Stomach smooth muscle (tissue), 2 donors: Measurements from ENCODE around the gene TDRD15.

Experiments
- H3K27ac ChIP-seq: one replicate; pipeline ENCODE4 v1.7.0; 2013; ENCODE audit warnings: mild to moderate bottlenecking, low read length, inconsistent platforms
- H3K27me3 ChIP-seq, 2 donors: one replicate each; pipeline ENCODE4 v1.7.0; 2013; ENCODE audit warnings: low read length in 2 of 2; ENCODE audit not compliant: insufficient read depth in 2 of 2, control insufficient read depth in 1 of 2
- H3K36me3 ChIP-seq, 2 donors: one replicate each; pipeline ENCODE4 v1.7.0; 2013; ENCODE audit warnings: low read length in 2 of 2; ENCODE audit not compliant: control insufficient read depth in 2 of 2, insufficient read depth in 2 of 2
- H3K4me1 ChIP-seq: one replicate; pipeline ENCODE4 v1.7.0; 2013; ENCODE audit warnings: low read length; ENCODE audit not compliant: control insufficient read depth, insufficient read depth
- H3K4me3 ChIP-seq, 2 donors: one replicate each; pipeline ENCODE4 v1.7.0; 2013; ENCODE audit warnings: low read length in 2 of 2
- H3K9ac ChIP-seq, 2 donors: one replicate each; pipeline ENCODE4 v1.7.0; 2013; ENCODE audit warnings: low read length in 2 of 2, mild to moderate bottlenecking in 1 of 2
- H3K9me3 ChIP-seq, 2 donors: one replicate each; pipeline ENCODE4 v1.7.0; 2013; ENCODE audit warnings: low read length in 2 of 2; ENCODE audit not compliant: control insufficient read depth in 2 of 2
- donor health status: healthy.
- donor health status: Pancreatic carcinoma.

The TDRD15 gene

GRCh38 chr2:21181957-21182356 lies 58.2 kb downstream of the TDRD15 start:
- Histone ChIP-seq H3K27me3 (no peaks in the 10 kb centered on the region), H3K27ac (no peak overlapping the region), H3K9ac (no peak overlapping the region), H3K4me1 (no peaks in the 10 kb centered on the region), H3K36me3 (no peaks in the 10 kb centered on the region), H3K4me3 (no peak overlapping the region), H3K9me3 (no peaks in the 10 kb centered on the region)

DNA sequence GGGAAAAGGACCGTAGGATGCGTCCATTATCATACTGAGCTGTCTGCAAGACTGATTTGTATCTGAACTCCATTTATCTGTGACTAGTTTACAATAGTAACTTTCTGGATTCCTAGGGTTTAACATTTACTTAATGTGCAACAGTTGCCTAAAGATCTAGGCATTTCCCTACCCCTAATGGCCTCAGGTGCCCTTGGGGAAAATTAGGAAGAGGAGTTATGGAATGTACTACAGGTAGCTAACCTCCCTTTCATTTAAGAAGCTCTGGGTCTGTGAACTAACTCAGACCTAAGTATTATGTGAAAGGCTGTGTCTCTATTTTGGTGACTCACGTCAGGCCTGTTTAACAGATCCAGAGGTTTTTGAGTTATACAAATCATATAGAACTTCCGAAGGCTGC lies 59.5 kb downstream of the TDRD15 start:
- no peaks in the 10 kb centered on the region for H3K9me3 ChIP-seq
- H3K4me1 ChIP-seq = no peaks in the 10 kb centered on the region
- H3K27me3 ChIP-seq = no peaks in the 10 kb centered on the region
- no peak overlapping the region for H3K4me3 ChIP-seq
- H3K36me3 ChIP-seq = no peaks in the 10 kb centered on the region
- no peak overlapping the region for H3K9ac ChIP-seq
- H3K27ac ChIP-seq = no peak overlapping the region

GRCh38 chr2:21183726-21184125 lies 60.0 kb downstream of the TDRD15 start:
- no peaks in the 10 kb centered on the region for H3K4me1 ChIP-seq
- no peaks in the 10 kb centered on the region for H3K27me3 ChIP-seq
- H3K27ac ChIP-seq = no peak overlapping the region

DNA sequence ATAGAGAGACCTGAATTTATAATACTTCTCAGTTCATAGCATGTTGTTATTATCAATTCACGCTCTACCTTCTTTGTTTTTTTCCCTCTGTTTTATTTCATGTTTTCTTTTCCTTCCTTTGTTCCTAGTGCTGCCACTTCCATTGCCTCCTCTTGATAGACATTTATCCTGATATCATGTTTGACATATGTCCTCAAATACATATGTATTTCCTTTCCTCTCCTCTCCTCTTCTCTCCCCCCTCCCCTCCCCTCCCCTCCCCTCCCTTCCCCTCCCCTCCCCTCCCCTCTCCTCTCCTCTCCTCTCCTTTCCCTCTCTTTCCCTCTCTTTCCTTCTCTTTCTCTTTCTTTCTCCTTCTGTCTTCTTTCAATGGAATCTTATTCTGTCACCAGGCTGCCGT lies 67.8 kb downstream of the TDRD15 start:
- H3K36me3 ChIP-seq = no peaks in the 10 kb centered on the region
- H3K9me3 ChIP-seq = no peaks in the 10 kb centered on the region
- H3K4me3 ChIP-seq = no peak overlapping the region
- no peak overlapping the region for H3K9ac ChIP-seq
- no peaks in the 10 kb centered on the region for H3K27me3 ChIP-seq
- no peak overlapping the region for H3K27ac ChIP-seq
- no peaks in the 10 kb centered on the region for H3K4me1 ChIP-seq

More at GRCh38 chr2:21183726-21184125, 60.0 kb downstream of the TDRD15 start:
- H3K36me3 ChIP-seq = no peaks in the 10 kb centered on the region
- no peak overlapping the region for H3K4me3 ChIP-seq
- H3K9me3 ChIP-seq = no peaks in the 10 kb centered on the region
- H3K9ac ChIP-seq = no peak overlapping the region
